ENCODE data around the gene MINDY1.

GRCh38 chr1:151002051-151002450, 4.7 kb downstream of the MINDY1 start:
- TF ChIP-seq CREB5 (CRISPR knock-in tag; IDR thresholded peaks at IDR 0.05; ENCODE audit: low read depth) = no peak
- TF ChIP-seq BACH2 (CRISPR knock-in tag; IDR thresholded peaks at IDR 0.05; ENCODE audit: borderline replicate concordance) = no peak
- no peak for TF ChIP-seq ISL1 (CRISPR knock-in tag; IDR thresholded peaks at IDR 0.05)
- TF ChIP-seq ESRRG (CRISPR knock-in tag; IDR thresholded peaks at IDR 0.05) = no peak
- no peak for TF ChIP-seq ZNF70 (CRISPR knock-in tag; IDR thresholded peaks at IDR 0.05)
- no peak for TF ChIP-seq ARNTL (CRISPR knock-in tag; IDR thresholded peaks at IDR 0.05; ENCODE audit: borderline replicate concordance, low read depth)
- TF ChIP-seq PATZ1 (CRISPR knock-in tag; IDR thresholded peaks at IDR 0.05; ENCODE audit: borderline replicate concordance) = no peak
- no peak for TF ChIP-seq ZC3H10 (CRISPR knock-in tag; IDR thresholded peaks at IDR 0.05)
- no peak for TF ChIP-seq GLIS3 (CRISPR knock-in tag; IDR thresholded peaks at IDR 0.05)
- no peak for TF ChIP-seq ZFP30 (CRISPR knock-in tag; IDR thresholded peaks at IDR 0.05)
